HG02870 (cell line): Measurements from ENCODE around the gene TM9SF2.

ENCODE experiments used
- ATAC-seq: cut with Tn5 transposase; IDR thresholded peaks from one replicate; pipeline ENCODE4 v1.9.1; 2021; ENCODE audit warnings: mild to moderate bottlenecking, moderate library complexity; ENCODE audit not compliant: unreplicated experiment

The TM9SF2 gene

DNA sequence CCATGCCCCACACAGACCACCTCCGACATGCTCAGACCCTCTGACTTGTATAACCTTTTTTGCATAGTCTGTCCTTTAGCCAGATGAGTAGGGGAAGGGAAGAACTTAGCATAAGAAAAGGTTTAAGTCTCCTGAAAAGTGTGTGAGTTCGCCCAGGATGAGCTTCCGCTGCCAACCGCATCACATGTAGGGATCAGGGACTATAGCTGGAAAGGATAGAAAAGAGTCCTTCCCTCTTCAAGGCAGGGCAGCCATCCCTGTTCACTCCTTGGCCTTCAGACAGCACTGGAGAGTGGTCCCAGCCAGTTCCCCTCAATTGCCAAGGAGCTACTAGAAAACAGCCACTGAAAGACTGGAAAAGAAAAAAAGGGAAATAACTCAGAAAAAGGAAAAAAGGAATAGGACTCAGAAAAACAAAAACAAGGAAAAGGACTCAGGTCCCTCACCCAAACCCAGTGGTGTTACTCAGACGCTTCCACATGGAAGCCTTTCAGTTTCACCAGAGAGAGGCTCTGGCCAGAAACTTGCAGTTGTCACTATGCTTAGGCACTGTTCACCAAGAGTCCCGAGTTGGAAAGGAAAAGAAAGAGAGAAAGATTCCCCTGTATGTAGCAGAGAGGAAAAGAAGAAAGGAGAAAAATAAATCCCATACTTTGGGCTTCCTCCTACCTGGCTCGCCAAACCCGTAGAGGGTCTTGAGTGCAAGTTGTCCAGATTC, 5.6 kb upstream of the TM9SF2 start:
- ATAC-seq, result peak; percentile 0

- ATAC-seq, result peak; percentile 49
These were observed 4.8 kb upstream of the TM9SF2 start for GRCh38 chr13:99496184-99497142.

DNA sequence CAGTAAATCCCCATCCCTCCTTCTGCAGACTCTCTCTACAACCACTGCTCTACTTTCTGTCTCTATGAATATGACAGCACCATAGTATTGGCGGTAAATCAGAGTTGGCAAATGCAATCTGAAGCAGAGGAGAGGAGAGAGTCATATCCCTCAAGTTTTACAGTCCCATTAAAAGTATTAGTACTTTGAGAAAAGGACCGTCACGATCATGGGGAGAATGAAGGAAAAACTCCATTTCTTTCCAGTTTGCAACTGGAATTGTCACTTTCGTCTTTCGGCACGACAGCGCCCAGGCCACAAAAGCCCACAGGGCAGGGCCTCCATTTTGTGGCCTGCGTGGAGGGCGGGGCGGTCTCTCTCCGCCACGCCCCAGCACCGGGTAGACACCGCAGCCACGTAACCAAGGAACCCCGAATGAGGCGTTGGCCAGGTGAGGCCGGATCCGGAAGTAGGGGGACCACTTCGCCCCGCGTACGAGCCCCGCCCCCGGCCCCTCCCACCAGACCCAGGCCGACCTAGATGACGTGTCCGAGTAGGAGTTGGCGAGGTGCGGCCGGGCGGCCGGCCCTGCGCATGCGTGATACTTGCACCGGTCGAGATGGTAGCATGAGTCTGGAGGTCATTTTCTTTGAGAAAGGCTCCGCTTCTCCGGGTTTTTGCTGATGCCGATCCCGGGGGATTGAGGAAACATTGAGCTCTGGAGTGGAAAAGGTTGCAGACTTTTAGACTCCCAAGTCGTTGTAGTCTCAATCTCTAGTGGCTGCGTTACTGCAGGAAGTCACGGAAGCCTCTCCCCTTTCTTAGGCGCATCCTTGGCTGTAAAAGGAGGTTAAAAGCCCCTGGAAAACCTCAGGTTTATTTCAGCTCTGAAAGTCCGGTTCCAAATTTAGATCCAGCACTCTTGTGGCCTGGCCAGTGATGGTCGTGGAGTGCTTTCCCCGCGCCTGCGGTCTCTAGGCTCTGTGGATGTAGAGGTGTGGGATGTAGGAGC, 2.8 kb upstream of the TM9SF2 start:
- ATAC-seq, result peak; percentile 32

DNA sequence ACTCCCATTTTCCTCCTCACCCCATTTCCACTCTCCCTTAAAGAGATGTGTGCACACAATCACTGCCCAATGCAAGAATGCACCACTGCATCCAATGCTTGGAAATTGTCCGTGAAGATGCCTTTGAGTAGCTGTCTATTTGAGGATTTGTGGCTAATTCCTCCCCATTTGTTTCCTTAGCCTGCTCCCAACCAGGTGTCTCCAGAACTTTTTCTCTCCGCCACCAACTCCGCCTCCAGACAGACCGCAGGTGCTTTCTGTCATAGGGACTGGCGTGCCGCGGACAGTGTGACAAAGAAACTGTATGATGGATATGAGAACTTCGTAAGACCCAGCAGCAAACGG, 461 bp upstream of the TM9SF2 start:
- ATAC-seq, result peak; percentile 14

GRCh38 chr13:99501848-99502301, 603 bp downstream of the TM9SF2 start:
- no peak for ATAC-seq

DNA sequence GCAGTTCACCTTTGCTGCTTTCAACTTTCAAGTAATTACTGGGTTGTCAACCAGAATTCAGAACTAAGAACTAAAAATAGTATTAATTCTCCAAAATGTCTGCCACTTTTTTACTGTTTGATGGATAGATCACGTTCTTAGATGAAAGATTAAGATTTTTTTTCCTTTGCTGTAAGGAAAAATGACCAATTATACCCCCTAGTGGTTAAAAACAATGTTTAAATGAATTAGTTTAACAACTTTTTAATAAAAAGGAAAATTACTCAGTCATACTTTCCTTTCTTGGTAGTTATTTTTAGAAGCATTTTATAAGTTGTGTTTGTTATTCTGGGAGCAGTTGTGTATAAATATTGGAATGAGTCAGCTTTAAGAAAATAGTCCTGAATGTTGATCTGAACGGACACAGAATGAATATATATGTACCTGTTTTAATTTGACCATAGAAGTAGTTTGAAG, 4.6 kb downstream of the TM9SF2 start:
- no peak for ATAC-seq

- peak; percentile 85 for ATAC-seq
These were observed 5.4 kb downstream of the TM9SF2 start for GRCh38 chr13:99506634-99507033.

GRCh38 chr13:99507054-99507453, 5.8 kb downstream of the TM9SF2 start:
- ATAC-seq, result no peak

DNA sequence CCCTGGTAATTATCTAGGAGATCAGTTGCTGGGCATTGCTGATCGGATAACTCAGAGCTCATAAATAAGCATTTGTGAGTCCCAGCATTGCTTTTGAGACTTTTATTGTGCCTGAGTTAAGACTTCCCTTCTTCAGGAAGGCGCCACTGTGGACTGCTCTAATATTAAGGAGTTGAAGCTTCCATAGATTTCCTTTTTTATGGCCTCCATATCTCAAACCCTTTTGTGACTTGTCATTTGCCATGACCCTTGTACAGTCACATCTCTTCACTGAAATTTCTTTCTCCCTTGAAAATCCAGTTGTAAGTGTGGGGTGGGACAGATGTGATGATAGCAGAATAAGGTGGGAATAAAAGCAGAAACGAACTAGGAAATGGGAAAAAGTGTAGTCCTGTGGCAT, 6.3 kb downstream of the TM9SF2 start:
- ATAC-seq, result no peak

DNA sequence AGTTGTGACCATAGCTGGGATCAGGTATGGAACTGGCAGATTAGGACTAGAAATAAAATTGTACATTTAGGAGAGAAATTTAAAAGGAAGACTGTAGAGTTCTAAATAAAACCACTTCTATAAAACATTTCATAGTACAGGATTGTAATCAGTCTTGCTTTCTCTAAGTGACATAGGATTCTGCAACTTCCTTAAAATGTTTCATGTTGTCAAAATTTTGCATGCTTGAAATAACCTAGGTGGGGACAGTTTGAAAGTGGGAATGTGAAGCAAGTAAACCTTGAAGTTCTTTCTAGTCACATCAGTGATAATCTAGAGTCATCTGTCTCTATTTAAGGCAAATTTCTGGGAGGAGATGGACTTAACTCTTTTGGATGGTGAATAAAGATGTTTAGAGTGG, 6.7 kb downstream of the TM9SF2 start:
- ATAC-seq, result no peak

GRCh38 chr13:99509479-99509878, 8.2 kb downstream of the TM9SF2 start:
- ATAC-seq, result no peak

DNA sequence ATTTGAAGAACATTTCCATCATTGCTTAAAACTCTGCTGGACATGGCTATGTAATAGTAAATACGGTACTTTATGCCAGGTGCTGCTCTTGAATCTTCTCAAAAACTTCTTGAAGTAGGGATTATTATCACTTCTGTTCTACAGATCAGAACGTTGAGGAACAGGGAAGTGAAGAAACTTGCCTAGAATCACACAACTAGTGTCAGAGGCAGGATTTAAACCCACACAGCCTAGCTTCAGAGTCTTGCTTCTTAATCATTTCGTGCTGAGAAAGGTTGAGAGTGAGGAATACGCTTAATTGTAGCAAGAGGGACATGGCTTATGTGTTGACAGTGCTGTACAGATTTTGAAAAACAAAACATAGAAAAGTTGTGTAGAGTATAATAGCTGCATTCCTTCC, 13.5 kb downstream of the TM9SF2 start:
- ATAC-seq, result no peak

DNA sequence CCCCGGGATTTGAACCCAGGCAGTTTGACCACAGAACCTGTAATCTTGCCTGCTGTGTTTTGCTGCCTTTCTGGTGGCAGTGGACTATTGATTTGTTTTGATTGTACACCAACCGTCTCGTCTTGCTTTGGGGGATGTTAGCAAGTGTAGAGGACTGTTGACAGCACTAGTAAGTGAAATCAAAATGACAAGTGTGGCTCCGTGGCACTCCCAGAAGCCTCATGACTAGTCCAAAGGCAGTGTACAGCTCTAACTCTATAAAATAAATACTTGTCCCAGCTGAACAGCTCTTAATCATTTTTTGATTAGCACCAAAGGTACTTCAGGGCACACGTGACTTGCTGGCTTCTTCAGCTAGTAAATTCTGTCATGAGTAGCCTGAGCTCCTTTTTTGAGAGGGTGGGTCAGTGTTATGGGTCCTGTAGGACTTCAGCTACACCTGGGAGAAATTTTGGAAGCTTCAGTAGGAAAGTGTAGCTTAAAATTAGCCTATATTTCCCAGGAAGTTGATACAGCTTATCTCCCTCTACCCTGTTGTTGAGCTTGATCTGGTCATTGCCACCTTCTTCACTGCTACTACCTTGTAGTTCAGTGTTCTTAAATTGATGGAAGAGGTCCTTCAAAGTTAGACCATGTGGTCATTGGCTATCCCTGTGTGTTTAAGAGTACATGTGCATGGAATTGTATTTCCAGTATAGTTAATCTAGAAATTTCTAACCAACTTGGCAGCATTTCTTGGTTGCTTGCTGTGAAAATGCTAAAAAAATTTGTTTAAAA, 15.1 kb downstream of the TM9SF2 start:
- ATAC-seq, result no peak

DNA sequence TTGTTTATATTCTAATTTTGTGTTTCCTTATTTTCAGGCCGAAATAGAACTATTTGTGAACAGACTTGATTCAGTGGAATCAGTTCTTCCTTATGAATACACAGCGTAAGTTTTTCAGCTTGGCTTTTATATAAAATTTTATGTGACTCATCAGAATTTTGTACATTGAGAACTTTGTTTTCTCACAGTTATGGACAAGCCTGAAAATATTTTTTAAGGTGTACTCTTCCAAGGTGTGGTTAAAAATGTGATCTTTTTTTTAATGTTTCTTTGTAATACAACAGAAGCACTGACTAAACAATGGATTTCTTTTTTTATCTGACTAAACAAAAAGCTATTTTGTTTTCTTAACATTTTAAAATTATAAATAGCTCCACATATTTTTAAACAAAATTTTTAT, 16.3 kb downstream of the TM9SF2 start:
- no peak for ATAC-seq

- no peak for ATAC-seq
These were observed 16.7 kb downstream of the TM9SF2 start for GRCh38 chr13:99517984-99518383.

DNA sequence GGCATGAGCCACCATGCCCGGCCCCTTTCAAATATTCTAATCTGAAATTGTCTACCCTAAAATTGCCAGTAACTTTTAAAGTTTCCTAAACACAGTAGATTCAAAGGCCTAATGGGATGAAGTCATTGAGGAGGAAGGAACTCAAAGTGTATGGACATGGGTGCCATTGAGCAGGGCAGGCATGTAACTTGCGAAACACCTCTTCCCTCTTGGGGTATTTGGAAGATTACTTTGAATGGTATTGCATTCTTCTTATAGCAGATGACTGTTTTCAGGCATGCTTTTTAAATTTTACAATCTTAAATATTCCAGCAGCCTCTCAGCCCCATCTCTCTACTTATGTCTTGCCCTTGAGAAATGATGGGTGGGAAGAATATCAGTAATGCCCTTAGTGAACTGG, 21.0 kb downstream of the TM9SF2 start:
- ATAC-seq, result no peak

GRCh38 chr13:99523838-99524237, 22.6 kb downstream of the TM9SF2 start:
- no peak for ATAC-seq

- ATAC-seq, result no peak
These were observed 24.7 kb downstream of the TM9SF2 start for GRCh38 chr13:99525967-99526366.

DNA sequence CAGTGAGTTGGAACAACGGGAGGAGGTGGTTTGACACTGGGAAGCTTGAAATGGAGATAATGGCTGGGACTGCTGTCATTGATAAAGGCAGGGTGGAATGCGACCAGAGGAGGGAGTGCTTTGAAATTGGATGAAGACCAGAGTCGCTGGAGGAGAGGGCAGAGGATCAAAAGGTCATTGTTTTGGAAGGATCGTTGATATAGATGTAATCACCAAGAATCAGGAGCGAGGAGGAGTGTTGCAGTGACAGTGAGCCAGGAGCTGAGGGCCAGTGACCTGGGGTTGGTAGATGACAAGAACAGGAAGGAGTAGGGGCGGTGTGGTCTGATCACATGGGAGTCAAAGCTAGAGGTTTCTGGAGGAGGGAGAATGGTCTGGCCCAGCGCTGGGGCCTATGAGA, 25.3 kb downstream of the TM9SF2 start:
- no peak for ATAC-seq

DNA sequence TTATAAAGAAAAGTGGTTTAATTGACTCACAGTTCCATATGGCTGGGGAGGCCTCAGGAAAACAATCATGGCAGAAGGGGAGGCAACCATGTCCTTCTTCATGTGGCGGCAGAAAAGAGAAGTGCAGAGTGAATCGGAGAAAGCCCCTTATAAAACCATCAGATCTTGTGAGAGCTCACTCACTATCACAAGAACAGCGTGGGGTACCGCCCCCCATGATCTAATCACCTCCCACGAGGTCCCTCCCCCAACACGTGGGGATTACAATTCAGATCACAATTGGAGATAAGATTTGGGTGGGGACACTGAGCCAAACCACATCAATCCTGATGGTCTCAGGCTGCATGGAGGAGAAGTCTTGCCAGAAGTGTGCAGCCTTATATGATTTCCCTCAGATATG, 26.0 kb downstream of the TM9SF2 start:
- ATAC-seq, result no peak
